ENCODE results near the gene PNMT.

The PNMT gene

GRCh38 chr17:39633570-39634183 is 34.6 kb upstream of the PNMT start:
- no peak for DNase-seq (ENCODE audit: low spot score)

DNA sequence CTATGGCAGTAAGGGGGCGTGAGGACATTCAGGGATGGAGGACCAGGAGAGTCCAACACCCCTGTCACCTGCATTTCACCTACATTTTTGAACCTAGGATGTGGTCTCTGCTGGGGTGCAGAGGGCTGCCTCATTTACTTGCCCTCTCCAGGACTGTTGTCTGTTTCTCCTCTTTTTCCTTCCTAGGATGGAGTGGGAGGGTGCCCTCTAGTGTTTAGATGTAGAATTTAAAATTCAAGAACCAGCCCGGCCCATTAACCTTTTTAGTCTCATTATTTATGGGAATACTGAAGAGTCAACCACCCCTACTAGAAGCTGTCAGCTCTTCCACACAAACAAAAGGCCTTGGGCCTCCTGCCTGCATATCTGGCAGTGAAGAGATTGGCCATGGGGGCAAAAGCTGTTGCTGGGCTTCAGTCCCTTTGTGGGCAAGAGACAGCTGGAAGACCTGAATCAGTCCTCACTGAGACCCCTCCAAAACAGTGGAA is 33.8 kb upstream of the PNMT start:
- peak; percentile 75 for DNase-seq (ENCODE audit: low spot score)

- DNase-seq (ENCODE audit: low spot score) = no peak
These were observed 32.6 kb upstream of the PNMT start for GRCh38 chr17:39635614-39636176.

DNA sequence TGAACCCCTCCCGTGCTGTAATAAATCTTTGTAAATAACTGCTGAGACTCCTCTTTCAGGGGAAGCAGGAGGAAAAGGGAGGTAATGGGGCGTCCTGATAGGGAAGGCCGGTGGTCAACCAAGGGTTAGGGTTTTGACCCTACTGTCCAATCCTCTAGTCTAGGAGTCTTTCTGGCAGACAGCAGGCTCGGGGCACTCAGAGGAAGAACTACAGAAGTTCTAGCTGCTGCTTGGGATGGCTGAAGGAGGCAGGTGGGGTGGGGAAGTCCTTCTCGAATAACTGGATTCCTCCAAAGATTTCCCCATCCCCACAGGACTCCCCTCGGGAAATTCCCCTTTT is 31.7 kb upstream of the PNMT start:
- DNase-seq (ENCODE audit: low spot score) = no peak

GRCh38 chr17:39636927-39637736 is 31.1 kb upstream of the PNMT start, which contains the start of gene STARD3:
Gene STARD3, plus strand, starts transcription at chr17:39637144. Its CDS starts 16,388 bp downstream, at chr17:39653532.
- DNase-seq (ENCODE audit: low spot score) = peak; percentile 88

GRCh38 chr17:39638317-39638716 is 29.9 kb upstream of the PNMT start:
- no peak for DNase-seq (ENCODE audit: low spot score)

DNA sequence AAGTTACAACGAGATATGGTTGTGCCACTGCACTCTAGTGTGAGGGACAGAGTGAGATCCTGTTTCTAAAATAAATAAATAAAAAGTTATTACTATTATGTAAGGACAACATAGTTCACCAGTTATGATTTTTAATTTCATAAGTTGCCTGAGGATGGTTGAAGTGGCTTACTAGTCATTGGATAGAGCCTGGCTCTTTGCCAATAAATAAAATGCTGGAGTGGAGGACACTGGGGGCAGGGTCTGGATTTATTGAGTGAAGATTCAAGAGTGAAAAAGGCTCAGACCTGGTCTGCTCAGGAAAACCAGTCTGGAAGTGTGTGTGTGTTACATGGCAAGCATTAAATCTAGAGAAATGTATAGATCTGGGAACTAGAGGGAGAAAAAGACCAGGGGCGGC is 29.2 kb upstream of the PNMT start:
- DNase-seq (ENCODE audit: low spot score) = no peak

DNA sequence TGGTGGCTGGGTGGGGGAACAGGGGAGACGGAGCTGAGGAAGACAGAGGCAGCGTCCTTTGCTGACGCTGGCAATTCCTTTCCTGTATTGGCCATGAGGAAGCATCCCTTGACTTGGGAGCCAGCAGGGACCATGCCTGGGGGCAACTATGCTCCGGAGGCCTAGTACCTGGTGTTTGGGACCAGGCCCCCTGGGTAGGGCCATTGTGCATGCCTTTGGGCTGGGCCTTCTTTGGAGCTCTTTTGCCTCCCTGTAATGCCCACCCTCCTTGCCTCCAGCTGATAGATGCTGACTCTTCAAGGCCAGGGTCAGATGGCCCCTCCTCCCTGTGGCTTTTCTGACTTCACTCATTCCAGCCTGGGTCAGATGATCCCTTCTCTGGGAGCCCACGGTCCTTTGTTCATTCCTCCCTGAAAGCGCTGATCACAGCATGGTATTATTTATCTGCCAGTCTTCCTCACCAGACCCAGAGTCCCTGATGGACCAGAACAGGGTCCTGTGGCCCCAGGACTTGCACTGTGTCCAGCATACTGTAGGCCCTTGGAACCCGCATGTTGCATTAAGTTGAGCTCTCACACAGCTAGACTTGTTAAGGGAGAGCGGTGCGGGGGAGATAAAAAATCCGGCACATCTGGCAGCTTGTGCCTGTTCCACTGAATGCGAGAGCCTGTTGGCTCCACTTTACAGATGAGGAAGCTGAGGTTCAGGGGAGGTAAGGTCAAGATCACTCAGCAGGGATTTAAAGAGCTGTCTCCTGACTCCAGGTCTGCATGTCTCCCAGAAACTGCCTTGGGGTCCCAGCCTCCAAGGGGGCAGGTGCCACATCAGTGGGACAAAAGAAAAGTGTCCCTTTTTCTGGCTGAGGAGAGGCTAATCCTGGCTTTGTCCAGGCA is 28.4 kb upstream of the PNMT start:
- no peak for DNase-seq (ENCODE audit: low spot score)

DNA sequence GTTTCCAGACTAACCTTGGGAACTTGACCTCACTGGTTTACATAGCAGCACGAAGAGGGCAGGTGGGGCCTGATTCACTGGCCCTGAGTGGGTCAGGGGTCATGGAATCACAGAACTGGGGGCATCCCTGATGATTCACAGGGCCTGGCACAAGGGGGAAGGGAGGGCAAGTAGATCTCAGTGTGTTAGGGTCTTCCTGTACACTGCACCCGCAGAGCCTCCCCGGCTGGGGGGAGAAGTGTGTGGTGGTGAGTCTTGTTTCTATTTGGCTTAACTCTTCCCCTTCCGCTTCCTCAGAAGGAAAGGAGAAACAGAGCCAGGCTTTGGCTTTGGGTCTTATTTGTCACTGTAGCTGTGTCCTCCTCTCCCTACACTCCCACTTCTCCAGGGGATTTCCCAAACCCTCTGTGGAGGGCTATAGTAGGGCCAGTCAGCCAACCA is 27.6 kb upstream of the PNMT start:
- no peak for DNase-seq (ENCODE audit: low spot score)

- DNase-seq (ENCODE audit: low spot score) = no peak
These were observed 27.2 kb upstream of the PNMT start for GRCh38 chr17:39641097-39641496.

- DNase-seq (ENCODE audit: low spot score) = no peak
These were observed 26.4 kb upstream of the PNMT start for GRCh38 chr17:39641883-39642282.

GRCh38 chr17:39642291-39643074 is 25.8 kb upstream of the PNMT start:
- DNase-seq (ENCODE audit: low spot score) = no peak

- DNase-seq (ENCODE audit: low spot score) = no peak
These were observed 25.0 kb upstream of the PNMT start for GRCh38 chr17:39643271-39643670.

GRCh38 chr17:39647256-39647655 is 21.0 kb upstream of the PNMT start:
- no peak for DNase-seq (ENCODE audit: low spot score)

DNA sequence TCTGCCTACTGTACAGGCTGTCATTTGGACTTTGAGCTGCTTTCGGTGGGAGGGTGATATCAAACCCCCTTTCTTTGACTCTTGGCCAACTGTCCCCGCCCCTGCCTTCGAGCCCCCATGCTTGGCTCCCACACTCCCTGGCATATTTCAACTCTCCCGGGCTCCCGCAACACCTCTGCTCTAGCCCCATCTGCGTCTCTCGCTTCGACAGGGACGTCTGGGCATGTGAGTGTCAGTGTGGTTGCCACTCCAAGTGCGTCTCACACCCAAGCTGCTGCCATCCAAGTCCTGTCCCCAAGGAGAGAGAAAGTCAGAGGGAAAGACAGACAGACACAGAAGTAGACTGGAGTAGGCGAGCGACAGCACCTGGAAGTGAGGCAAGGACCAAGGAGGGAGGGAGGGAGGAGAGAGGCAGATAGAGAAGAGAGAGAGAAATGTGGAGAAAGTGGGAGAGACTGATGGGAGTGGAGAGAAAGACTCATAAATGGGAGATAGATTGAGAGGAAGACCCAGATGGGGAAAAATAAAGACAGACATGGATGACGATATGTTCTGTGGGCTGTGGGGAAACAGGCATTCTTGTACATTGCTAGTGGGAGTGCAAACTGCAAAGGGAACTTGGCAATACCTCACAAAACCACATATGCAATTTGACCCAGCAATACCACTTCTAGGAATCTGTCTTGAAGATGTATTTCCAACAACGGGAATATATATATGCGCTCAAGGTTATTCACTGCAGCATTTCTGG is 19.5 kb upstream of the PNMT start:
- no peak for DNase-seq (ENCODE audit: low spot score)

DNA sequence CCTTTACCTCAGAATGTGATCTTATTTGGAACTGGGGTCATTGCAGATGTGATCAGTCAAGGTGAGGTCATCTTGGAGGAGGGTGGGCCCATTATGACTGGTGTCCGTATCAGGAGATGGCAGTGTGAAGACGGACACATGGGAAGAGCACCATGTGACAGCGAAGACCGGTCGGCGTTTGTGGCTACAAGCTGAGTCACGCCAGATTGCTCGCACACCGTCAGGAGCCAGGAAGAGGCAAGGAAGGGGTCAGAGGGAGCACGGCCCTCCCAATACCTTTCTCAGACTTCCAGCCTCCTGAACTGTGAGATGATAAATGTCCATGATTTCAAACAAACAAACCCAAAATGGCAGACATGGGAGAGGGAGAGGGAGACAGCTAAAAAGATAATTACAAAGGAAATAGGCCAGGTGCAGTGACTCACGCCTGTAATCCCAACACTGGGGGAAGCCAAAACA is 18.1 kb upstream of the PNMT start:
- no peak for DNase-seq (ENCODE audit: low spot score)

- DNase-seq (ENCODE audit: low spot score) = no peak
These were observed 16.2 kb upstream of the PNMT start for GRCh38 chr17:39651923-39652586.

- peak; percentile 48 for DNase-seq (ENCODE audit: low spot score)
These were observed 15.5 kb upstream of the PNMT start for GRCh38 chr17:39652587-39653315.

GRCh38 chr17:39653316-39653661 is 15.0 kb upstream of the PNMT start:
- DNase-seq (ENCODE audit: low spot score) = no peak
